Activated CD4-positive, alpha-beta T cell treated with anti-CD3 and anti-CD28 coated beads for 36 hours (primary cell): Measurements from ENCODE around the gene AIF1. TPM values are rescaled to one million over a fixed set of nuclear protein-coding genes. Genes with fewer than 3 reads are reported as not detected.

Source experiments
- ATAC-seq: fragments of 200-7000 bp; cut with Tn5 transposase; one replicate; pipeline ENCODE4 v1.10.0; 2021; ENCODE audit warnings: mild to moderate bottlenecking, moderate library complexity
- CTCF ChIA-PET: fragments of 350-600 bp; sonication (Branson Sonifier 250); formaldehyde crosslinking; loops from one replicate; lab custom pipeline; 2021; ENCODE audit warnings: antibody characterized with exemption; lab: Charles Lee
- POLR2A ChIA-PET: fragments of 350-600 bp; sonication (Branson Sonifier 250); formaldehyde crosslinking; loops from one replicate; lab custom pipeline; 2021; ENCODE audit warnings: antibody characterized with exemption, inconsistent platforms; lab: Charles Lee
- DNase-seq: peaks from one replicate; pipeline ENCODE4 v3.0.0-alpha.2; 2020
- H3K27ac Mint-ChIP-seq: one replicate; pipeline ENCODE4 v1.8.0; 2021; ENCODE audit warnings: mixed read lengths
- H3K27me3 Mint-ChIP-seq: one replicate; pipeline ENCODE4 v1.8.0; 2021; ENCODE audit warnings: mixed read lengths
- H3K36me3 Mint-ChIP-seq: one replicate; pipeline ENCODE4 v1.8.0; 2021; ENCODE audit warnings: low read depth, mixed read lengths
- H3K4me1 Mint-ChIP-seq: one replicate; pipeline ENCODE4 v1.8.0; 2021; ENCODE audit warnings: mixed read lengths
- H3K4me3 Mint-ChIP-seq: one replicate; pipeline ENCODE4 v1.8.0; 2021; ENCODE audit warnings: mild to moderate bottlenecking, moderate library complexity, mixed read lengths
- H3K9me3 Mint-ChIP-seq: one replicate; pipeline ENCODE4 v1.8.0; 2021; ENCODE audit warnings: low read depth, mixed read lengths
- intact Hi-C, 2 experiments: fragments of 100-400 bp; cut with DNase I in 1 of 2; cut with micrococcal nuclease in 1 of 2; formaldehyde crosslinking; loops; one replicate each; pipeline versions ENCODE4 v1.14.2 to v1.15.1; 2022 to 2024; cut with DNase I, micrococcal nuclease
- total RNA-seq, 2 experiments: library from RNA; stranded (reverse); gene quantifications; one replicate each; pipeline ENCODE4 v1.2.3, GENCODE V29; 2021

The AIF1 gene
- total RNA-seq, 2 experiments from 2014 or later = 89.2 to 96.1 TPM

GRCh38 chr6:31631209-31631608 lies 16.2 kb downstream of the AIF1 start:
- DNase-seq (no peak), ATAC-seq (no peak)
- Mint-ChIP-seq H3K4me1 (no peaks in the 10 kb centered on the region), H3K27ac (no peak overlapping the region), H3K9me3 (no peaks in the 10 kb centered on the region), H3K27me3 (no peaks in the 10 kb centered on the region), H3K36me3 (peaks cover 81% of the 10 kb centered on the region), H3K4me3 (no peak overlapping the region)
- CTCF ChIA-PET = no interaction called here
- POLR2A ChIA-PET = no interaction called here
- intact Hi-C loops = no loop called here

GRCh38 chr6:31631681-31632278 lies 16.7 kb downstream of the AIF1 start:
- Mint-ChIP-seq H3K9me3 (no peaks in the 10 kb centered on the region), H3K4me1 (no peaks in the 10 kb centered on the region), H3K27ac (no peak overlapping the region), H3K4me3 (no peak overlapping the region), H3K27me3 (no peaks in the 10 kb centered on the region), H3K36me3 (peaks cover 81% of the 10 kb centered on the region)
- ChIA-PET CTCF (no interaction called here), POLR2A (no interaction called here)
- DNase-seq (no peak), ATAC-seq (no peak)
- intact Hi-C loops = no loop called here

GRCh38 chr6:31632279-31632946 lies 17.4 kb downstream of the AIF1 start:
- Mint-ChIP-seq H3K9me3 (no peaks in the 10 kb centered on the region), H3K36me3 (peaks cover 81% of the 10 kb centered on the region), H3K27me3 (no peaks in the 10 kb centered on the region), H3K27ac (no peak overlapping the region), H3K4me3 (no peak overlapping the region), H3K4me1 (no peaks in the 10 kb centered on the region)
- ChIA-PET POLR2A (no interaction called here), CTCF (interaction anchor here (0.6 kb wide), 1 partner anchor 116 kb away, joined by 4 read pairs; no protein-coding TSS in a partner anchor)
- DNase-seq (no peak), ATAC-seq (no peak)
- intact Hi-C loops = no loop called here

- Mint-ChIP-seq H3K4me1 (no peaks in the 10 kb centered on the region), H3K4me3 (no peak overlapping the region), H3K36me3 (peaks cover 77% of the 10 kb centered on the region), H3K27me3 (no peaks in the 10 kb centered on the region), H3K9me3 (no peaks in the 10 kb centered on the region), H3K27ac (no peak overlapping the region)
- ChIA-PET CTCF (no interaction called here), POLR2A (interaction anchor here (1.4 to 1.5 kb wide), 2 partner anchors 8 to 11 kb away, joined by 3 to 7 read pairs; no protein-coding TSS in a partner anchor)
- ATAC-seq (no peak), DNase-seq (no peak)
- intact Hi-C loops = no loop called here
Observed at GRCh38 chr6:31633447-31633846, 18.4 kb downstream of the AIF1 start.

- no peaks in the 10 kb centered on the region for H3K4me1 Mint-ChIP-seq
- ChIA-PET CTCF (interaction anchor here (0.8 kb wide), 1 partner anchor 242 kb away, joined by 3 read pairs; no protein-coding TSS in a partner anchor), POLR2A (interaction anchor here (1.4 to 1.5 kb wide), 2 partner anchors 8 to 11 kb away, joined by 3 to 7 read pairs; no protein-coding TSS in a partner anchor)
- no peaks in the 10 kb centered on the region for H3K27me3 Mint-ChIP-seq
- no peaks in the 10 kb centered on the region for H3K9me3 Mint-ChIP-seq
- DNase-seq (no peak), ATAC-seq (no peak)
- no peak overlapping the region for H3K4me3 Mint-ChIP-seq
- intact Hi-C loops = no loop called here
- peak overlapping the region; percentile 56 for H3K27ac Mint-ChIP-seq
- H3K36me3 Mint-ChIP-seq = peaks cover 78% of the 10 kb centered on the region
Observed at GRCh38 chr6:31634131-31634530, 19.1 kb downstream of the AIF1 start.

GRCh38 chr6:31634969-31635575 lies 20.0 kb downstream of the AIF1 start:
- intact Hi-C loops = no loop called here
- Mint-ChIP-seq H3K9me3 (no peaks in the 10 kb centered on the region), H3K4me1 (peaks cover 7% of the 10 kb centered on the region), H3K36me3 (peaks cover 74% of the 10 kb centered on the region), H3K4me3 (no peak overlapping the region), H3K27me3 (no peaks in the 10 kb centered on the region), H3K27ac (peak overlapping the region; percentile 17)
- POLR2A ChIA-PET = interaction anchor here (0.7 to 1.5 kb wide), 5 partner anchors 8 to 12 kb away, joined by 3 to 7 read pairs (median 3); no protein-coding TSS in a partner anchor
- DNase-seq (no peak), ATAC-seq (no peak)
- CTCF ChIA-PET = no interaction called here

- intact Hi-C loops = no loop called here
- CTCF ChIA-PET = no interaction called here
Observed at GRCh38 chr6:31636698-31637596, 21.9 kb downstream of the AIF1 start.

GRCh38 chr6:31639043-31639442 lies 24.0 kb downstream of the AIF1 start:
- intact Hi-C loops = no loop called here
- no peaks in the 10 kb centered on the region for H3K9me3 Mint-ChIP-seq
- peaks cover 51% of the 10 kb centered on the region for H3K36me3 Mint-ChIP-seq
- peak overlapping the region; percentile 86 for H3K27ac Mint-ChIP-seq
- CTCF ChIA-PET = interaction anchor here (0.6 to 2.8 kb wide), 7 partner anchors 13 to 1723 kb away, joined by 3 to 8 read pairs (median 3); no protein-coding TSS in a partner anchor
- POLR2A ChIA-PET = interaction anchor here (1.3 to 3.6 kb wide), 3 partner anchors 11 to 97 kb away, joined by 4 to 29 read pairs (median 11); partner anchors contain the start of gene DDX39B
- peak; percentile 9 for ATAC-seq
- no peaks in the 10 kb centered on the region for H3K27me3 Mint-ChIP-seq
- no peak overlapping the region for H3K4me3 Mint-ChIP-seq
- H3K4me1 Mint-ChIP-seq = peaks cover 7% of the 10 kb centered on the region
- no peak for DNase-seq

More at GRCh38 chr6:31636698-31637596, 21.9 kb downstream of the AIF1 start:
- Mint-ChIP-seq H3K27me3 (no peaks in the 10 kb centered on the region), H3K9me3 (no peaks in the 10 kb centered on the region), H3K27ac (peak overlapping the region; percentile 61), H3K36me3 (peaks cover 68% of the 10 kb centered on the region), H3K4me1 (peaks cover 7% of the 10 kb centered on the region), H3K4me3 (no peak overlapping the region)
- POLR2A ChIA-PET = interaction anchor here (0.6 to 3.6 kb wide), 4 partner anchors 9 to 101 kb away, joined by 3 to 29 read pairs (median 8); no protein-coding TSS in a partner anchor
- ATAC-seq (no peak), DNase-seq (no peak)

GRCh38 chr6:31639449-31639861 lies 24.4 kb downstream of the AIF1 start:
- H3K9me3 Mint-ChIP-seq = no peaks in the 10 kb centered on the region
- H3K4me1 Mint-ChIP-seq = peaks cover 7% of the 10 kb centered on the region
- no peak overlapping the region for H3K4me3 Mint-ChIP-seq
- POLR2A ChIA-PET = interaction anchor here (1.3 to 3.6 kb wide), 3 partner anchors 11 to 98 kb away, joined by 4 to 29 read pairs (median 11); partner anchors contain the start of gene DDX39B
- H3K27me3 Mint-ChIP-seq = no peaks in the 10 kb centered on the region
- H3K36me3 Mint-ChIP-seq = peaks cover 52% of the 10 kb centered on the region
- peak overlapping the region; percentile 86 for H3K27ac Mint-ChIP-seq
- CTCF ChIA-PET = interaction anchor here (0.6 to 2.8 kb wide), 6 partner anchors 11 to 1722 kb away, joined by 3 to 8 read pairs (median 3); no protein-coding TSS in a partner anchor
- DNase-seq = peak; percentile 61
- peak; percentile 46 for ATAC-seq
- intact Hi-C loops = no loop called here

- Mint-ChIP-seq H3K9me3 (no peaks in the 10 kb centered on the region), H3K4me1 (peaks cover 7% of the 10 kb centered on the region), H3K27ac (peak overlapping the region; percentile 86), H3K27me3 (no peaks in the 10 kb centered on the region), H3K36me3 (peaks cover 52% of the 10 kb centered on the region), H3K4me3 (no peak overlapping the region)
- DNase-seq (no peak), ATAC-seq (no peak)
- POLR2A ChIA-PET = interaction anchor here (3.6 kb wide), 1 partner anchor 13 kb away, joined by 29 read pairs; no protein-coding TSS in a partner anchor
- intact Hi-C loops = no loop called here
- CTCF ChIA-PET = interaction anchor here (0.5 to 0.7 kb wide), 2 partner anchors 11 to 606 kb away, joined by 3 read pairs; no protein-coding TSS in a partner anchor
Observed at GRCh38 chr6:31640612-31641011, 25.6 kb downstream of the AIF1 start.
